ENCODE results near the gene ADGRE1. TPM values are rescaled to one million over a fixed set of nuclear protein-coding genes. Genes with fewer than 3 reads are reported as not detected.

Gene ADGRE1
- total and polyA plus RNA-seq, 2 of the 13 experiments (the other 11 are each of a cell fraction or from before 2014, with no cell fraction given): not detected

GRCh38 chr19:6935618-6936017 is 48.2 kb downstream of the ADGRE1 start:
- ATAC-seq (no peak), FAIRE-seq (no peak), DNase-seq (ENCODE audit: low spot score) (no peak)
- H3K4me2 ChIP-seq (ENCODE audit: low read depth, low read length): no peak overlapping the region
- ChIA-PET CTCF (ENCODE audit: low intra/inter-chr PET ratio, low total read pairs) (no interaction called here), POLR2A (no interaction called here)
- H3K27ac ChIP-seq (ENCODE audit: extremely low read length, insufficient read depth, low read length): no peak overlapping the region
- BruUV-seq (replicated peaks): no TSS peak
- 0 out of 2 replicates have a peak, but pooled peaks cover 5% of the 10 kb centered on the region for H3K4me1 ChIP-seq (ENCODE audit: insufficient read depth, low read length)
- no peaks in the 10 kb centered on the region for H4K20me1 ChIP-seq (ENCODE audit: insufficient read depth, low read length)
- no peak overlapping the region for H3K4me3 ChIP-seq (replicated peaks in 1 of 3; ENCODE audit: insufficient read depth in 1 of 3, low read depth in 2 of 3, low read length in 3 of 3)
- intact Hi-C loops (cut with micrococcal nuclease; ENCODE audit: unreplicated experiment): no loop called here
- H3K79me2 ChIP-seq (ENCODE audit: insufficient read depth, low read length): no peaks in the 10 kb centered on the region
- WGBS (ENCODE audit: low lambda C conversion rate): 35% methylated on average over 5 of the region's 5 CpGs
- no peaks in the 10 kb centered on the region for H3K9me3 ChIP-seq (ENCODE audit: low read length)
- in situ Hi-C loops (cut with HindIII; ENCODE audit: extremely low pct_ligation_motif_present, low pct_unique_long_range_greater_than_20kb): no loop called here
- no peaks in the 10 kb centered on the region for H3K27me3 ChIP-seq (ENCODE audit: control insufficient read depth in 1 of 2, insufficient read depth in 2 of 2, low read length in 2 of 2)
- H3K36me3 ChIP-seq (replicated peaks in 1 of 2; ENCODE audit: control insufficient read depth in 1 of 2, insufficient read depth in 2 of 2, low read length in 2 of 2): no peaks in the 10 kb centered on the region
- H2AFZ ChIP-seq (ENCODE audit: low read length): no peak overlapping the region
- H3K9ac ChIP-seq (ENCODE audit: insufficient read depth, low read depth, low read length): no peak overlapping the region
- TF ChIP-seq, protein P1, sequence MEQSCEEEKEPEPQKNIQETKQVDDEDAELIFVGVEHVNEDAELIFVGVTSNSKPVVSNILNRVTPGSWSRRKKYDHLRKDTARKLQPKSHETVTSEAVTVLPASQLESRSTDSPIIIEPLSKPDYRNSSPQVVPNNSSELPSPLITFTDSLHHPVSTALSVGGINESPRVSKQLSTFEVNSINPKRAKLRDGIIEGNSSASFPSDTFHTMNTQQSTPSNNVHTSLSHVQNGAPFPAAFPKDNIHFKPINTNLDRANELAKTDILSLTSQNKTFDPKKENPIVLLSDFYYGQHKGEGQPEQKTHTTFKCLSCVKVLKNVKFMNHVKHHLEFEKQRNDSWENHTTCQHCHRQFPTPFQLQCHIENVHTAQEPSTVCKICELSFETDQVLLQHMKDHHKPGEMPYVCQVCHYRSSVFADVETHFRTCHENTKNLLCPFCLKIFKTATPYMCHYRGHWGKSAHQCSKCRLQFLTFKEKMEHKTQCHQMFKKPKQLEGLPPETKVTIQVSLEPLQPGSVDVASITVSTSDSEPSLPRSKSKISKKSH (CRISPR knock-in tag; IDR thresholded peaks at IDR 0.05; ENCODE audit: borderline replicate concordance): no peak
- TF ChIP-seq CEBPB (IDR thresholded peaks at IDR 0.05; ENCODE audit: borderline replicate concordance, low read depth, low read length): no peak
- TF ChIP-seq ZBTB38 (CRISPR knock-in tag; IDR thresholded peaks at IDR 0.05): no peak
- no peak for TF ChIP-seq MAFF (IDR thresholded peaks at IDR 0.05; ENCODE audit: low read depth, low read length)
- no peak for TF ChIP-seq ZNF3 (CRISPR knock-in tag; IDR thresholded peaks at IDR 0.05)
- TF ChIP-seq, protein P2, sequence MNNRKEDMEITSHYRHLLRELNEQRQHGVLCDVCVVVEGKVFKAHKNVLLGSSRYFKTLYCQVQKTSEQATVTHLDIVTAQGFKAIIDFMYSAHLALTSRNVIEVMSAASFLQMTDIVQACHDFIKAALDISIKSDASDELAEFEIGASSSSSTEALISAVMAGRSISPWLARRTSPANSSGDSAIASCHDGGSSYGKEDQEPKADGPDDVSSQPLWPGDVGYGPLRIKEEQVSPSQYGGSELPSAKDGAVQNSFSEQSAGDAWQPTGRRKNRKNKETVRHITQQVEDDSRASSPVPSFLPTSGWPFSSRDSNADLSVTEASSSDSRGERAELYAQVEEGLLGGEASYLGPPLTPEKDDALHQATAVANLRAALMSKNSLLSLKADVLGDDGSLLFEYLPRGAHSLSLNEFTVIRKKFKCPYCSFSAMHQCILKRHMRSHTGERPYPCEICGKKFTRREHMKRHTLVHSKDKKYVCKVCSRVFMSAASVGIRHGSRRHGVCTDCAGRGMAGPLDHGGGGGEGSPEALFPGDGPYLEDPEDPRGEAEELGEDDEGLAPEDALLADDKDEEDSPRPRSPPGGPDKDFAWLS (CRISPR knock-in tag; IDR thresholded peaks at IDR 0.05; ENCODE audit: borderline replicate concordance): no peak
- no peak for TF ChIP-seq KLF13 (CRISPR knock-in tag; IDR thresholded peaks at IDR 0.05)
- TF ChIP-seq THAP7 (CRISPR knock-in tag; IDR thresholded peaks at IDR 0.05): no peak
- TF ChIP-seq DR1 (CRISPR knock-in tag; IDR thresholded peaks at IDR 0.05): no peak
- no peak for TF ChIP-seq ZMYM4 (CRISPR knock-in tag; IDR thresholded peaks at IDR 0.05)
- no peak for TF ChIP-seq ZNF530 (CRISPR knock-in tag; IDR thresholded peaks at IDR 0.05; ENCODE audit: low read depth)
- no peak for TF ChIP-seq ATF7-NPFF (CRISPR knock-in tag; IDR thresholded peaks at IDR 0.05; ENCODE audit: low read depth)
- no peak for TF ChIP-seq JUNB (CRISPR knock-in tag; IDR thresholded peaks at IDR 0.05; ENCODE audit: borderline replicate concordance)
- TF ChIP-seq, protein P3, sequence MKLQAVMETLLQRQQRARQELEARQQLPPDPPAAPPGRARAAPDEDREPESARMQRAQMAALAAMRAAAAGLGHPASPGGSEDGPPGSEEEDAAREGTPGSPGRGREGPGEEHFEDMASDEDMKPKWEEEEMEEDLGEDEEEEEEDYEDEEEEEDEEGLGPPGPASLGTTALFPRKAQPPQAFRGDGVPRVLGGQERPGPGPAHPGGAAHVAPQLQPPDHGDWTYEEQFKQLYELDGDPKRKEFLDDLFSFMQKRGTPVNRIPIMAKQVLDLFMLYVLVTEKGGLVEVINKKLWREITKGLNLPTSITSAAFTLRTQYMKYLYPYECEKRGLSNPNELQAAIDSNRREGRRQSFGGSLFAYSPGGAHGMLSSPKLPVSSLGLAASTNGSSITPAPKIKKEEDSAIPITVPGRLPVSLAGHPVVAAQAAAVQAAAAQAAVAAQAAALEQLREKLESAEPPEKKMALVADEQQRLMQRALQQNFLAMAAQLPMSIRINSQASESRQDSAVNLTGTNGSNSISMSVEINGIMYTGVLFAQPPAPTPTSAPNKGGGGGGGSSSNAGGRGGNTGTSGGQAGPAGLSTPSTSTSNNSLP (IDR thresholded peaks at IDR 0.05; ENCODE audit: low read depth, low read length): no peak
- TF ChIP-seq TFE3 (CRISPR knock-in tag; IDR thresholded peaks at IDR 0.05): no peak
- no peak for TF ChIP-seq MYNN (CRISPR knock-in tag; IDR thresholded peaks at IDR 0.05; ENCODE audit: low read depth)
- no peak for TF ChIP-seq RELA (CRISPR knock-in tag; IDR thresholded peaks at IDR 0.05)

Data from HepG2 (cell line).